HG03103 (cell line): ENCODE data around the gene SMTNL1.
"Not testable (repeated sequence)": the region's sequence is repeated elsewhere in the genome, so short reads cannot be mapped to it uniquely, and the experiment has no call there.

Source experiments
- ATAC-seq: cut with Tn5 transposase; IDR thresholded peaks from one replicate; pipeline ENCODE4 v1.9.1; 2021; ENCODE audit warnings: low read depth; ENCODE audit not compliant: unreplicated experiment

The SMTNL1 gene

DNA sequence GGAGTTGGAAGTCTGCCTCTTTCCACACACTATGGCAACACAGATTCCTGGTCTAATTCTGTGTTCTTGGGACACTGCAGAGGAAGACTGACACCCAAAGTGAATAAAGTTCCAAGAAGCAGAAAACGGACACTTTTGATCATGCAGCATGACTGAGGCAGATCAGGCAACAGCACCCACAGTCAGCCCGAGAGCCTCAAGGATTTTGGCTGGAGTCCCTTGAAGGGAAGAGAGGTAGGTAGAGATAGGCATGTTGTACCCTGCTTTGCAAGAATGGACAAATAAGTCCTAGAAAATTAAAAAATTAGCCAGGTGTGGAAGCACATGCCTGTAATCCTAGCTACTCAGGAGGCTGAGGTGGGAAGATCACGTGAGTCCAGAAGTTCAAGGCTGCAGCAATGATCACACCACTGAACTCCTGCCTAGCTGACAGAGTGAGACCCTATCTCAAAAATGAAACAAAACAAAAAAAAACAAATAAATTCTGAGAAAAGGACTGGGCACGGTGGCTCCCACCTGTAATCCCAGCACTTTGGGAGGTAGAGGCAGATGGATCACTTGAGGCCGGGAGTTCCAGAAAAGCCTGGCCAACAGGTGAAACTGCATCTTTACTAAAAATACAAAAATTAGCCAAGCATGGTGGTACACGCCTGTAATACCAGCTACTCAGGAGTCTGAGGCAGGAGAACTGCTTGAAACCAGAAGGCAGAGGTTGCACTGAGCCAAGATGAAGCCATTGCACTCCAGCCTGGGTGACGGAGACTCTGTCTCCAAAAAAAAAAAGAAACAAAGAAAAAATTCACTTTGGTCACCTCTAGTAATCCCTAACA lies 28.8 kb upstream of the SMTNL1 start:
- no peak for ATAC-seq

DNA sequence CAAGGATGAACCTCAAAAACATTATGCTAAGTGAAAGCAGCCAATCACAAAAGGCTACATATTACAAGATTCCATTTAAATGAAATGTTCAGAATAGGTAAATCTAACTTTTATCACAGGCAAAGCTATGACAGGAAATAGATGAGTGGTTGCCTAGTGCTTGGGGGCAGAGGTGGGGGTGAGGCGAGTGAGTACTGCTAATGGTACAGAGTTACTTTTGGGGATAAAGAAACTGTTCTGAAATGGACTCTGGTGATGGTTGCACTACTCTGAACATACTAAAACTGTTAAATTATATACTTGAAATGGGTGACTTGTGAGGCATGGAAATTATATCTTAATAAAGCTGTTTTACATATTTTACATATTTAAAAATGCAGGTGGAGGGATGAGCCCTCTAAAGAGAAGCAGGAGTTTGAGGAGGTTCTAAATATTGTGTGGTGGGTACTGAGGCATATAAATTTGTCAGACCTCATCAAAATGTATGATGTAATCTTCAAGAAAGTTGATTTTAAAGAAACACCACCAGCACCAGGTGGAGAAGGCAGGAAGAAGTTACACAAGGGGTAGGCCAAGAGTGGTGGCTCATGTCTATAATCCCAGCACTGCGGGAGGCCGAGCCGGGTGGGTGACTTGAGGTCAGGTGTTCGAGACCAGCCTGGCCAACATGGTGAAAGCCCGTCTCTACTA lies 25.5 kb upstream of the SMTNL1 start:
- ATAC-seq, result no peak

DNA sequence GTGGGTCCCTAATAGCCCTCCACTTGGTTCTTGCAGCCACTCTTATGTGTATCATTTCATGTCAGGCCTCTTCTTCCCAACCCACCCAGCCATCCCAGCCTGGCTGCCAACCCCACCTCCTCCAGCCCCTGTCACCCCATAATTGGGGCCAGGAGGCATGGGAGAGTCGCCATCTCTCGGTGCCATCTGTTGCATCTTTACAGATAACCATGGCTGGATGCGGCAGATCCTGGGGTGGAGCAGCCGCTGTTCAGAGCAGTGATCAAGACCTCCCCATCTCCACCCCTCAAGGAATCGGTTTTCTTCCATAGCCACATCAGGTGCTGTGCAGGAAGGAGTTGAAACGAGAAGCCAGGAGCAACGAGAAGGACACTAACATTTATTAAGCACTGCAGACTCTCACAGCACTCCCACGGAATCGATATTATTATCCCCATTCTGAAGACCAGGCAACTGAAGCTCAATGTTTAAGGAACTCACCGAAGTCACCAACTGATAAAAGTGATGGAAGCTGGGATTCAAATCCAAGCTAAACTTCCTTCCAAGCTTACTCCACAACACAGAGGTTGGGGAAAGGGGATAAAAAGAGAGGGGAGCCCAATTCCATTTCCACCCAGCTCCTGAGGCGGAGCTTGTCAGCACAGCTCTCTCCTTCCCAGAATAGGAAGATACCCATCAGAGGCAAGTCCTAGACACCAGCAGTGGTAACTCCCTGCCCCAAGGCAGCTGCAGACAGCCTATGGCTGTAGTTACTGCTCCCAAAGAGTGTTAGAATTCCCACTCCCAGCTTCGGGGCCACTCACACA lies 24.5 kb upstream of the SMTNL1 start:
- ATAC-seq, result no peak

DNA sequence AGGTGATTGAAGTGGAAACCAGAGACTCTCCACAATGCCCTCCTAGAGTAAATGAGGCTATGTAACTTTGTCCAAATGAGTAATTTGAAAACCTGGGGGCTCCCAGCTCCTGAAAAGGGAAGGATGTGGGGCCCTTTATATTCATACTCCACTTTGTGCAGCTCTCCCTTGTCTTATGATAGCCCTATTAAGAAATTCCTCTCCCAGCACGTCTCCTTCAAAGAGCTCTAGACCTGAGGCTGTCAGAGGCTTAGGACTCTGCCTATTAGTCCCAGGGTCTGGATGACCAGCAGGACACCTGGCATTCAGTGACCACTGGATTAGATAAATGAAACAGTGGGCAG lies 24.0 kb upstream of the SMTNL1 start:
- no peak for ATAC-seq

DNA sequence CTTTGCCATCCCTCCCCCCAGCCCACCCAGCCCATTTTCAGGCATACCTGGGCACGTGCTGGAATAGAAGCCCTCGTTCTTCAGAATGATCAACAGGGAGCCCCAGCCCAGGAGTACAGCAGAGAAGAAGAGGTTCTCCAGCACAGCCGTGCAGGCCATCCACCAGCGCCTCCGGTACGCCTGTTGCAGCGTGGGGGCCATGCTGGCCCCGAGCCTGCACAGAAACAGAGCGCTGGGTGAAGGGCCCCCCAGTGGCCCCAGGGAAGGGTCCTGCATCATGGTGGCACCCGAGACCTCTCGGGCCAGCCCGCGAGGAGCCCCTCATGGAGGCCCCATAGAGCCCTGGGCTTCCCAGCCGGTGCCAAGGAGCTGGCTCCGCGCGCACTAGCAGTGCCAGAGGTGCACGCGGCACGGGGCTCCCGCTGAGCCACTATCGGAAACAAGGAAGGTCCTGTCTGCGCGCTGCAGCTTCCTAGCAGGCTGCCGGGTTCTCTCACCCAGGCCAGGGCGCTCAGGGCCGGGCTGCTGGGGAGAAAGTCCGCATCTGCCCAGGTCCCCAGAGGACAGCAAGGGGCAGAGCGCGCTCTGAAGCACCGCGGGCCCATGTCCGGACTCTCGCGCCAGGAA lies 23.4 kb upstream of the SMTNL1 start:
- peak; percentile 39 for ATAC-seq

DNA sequence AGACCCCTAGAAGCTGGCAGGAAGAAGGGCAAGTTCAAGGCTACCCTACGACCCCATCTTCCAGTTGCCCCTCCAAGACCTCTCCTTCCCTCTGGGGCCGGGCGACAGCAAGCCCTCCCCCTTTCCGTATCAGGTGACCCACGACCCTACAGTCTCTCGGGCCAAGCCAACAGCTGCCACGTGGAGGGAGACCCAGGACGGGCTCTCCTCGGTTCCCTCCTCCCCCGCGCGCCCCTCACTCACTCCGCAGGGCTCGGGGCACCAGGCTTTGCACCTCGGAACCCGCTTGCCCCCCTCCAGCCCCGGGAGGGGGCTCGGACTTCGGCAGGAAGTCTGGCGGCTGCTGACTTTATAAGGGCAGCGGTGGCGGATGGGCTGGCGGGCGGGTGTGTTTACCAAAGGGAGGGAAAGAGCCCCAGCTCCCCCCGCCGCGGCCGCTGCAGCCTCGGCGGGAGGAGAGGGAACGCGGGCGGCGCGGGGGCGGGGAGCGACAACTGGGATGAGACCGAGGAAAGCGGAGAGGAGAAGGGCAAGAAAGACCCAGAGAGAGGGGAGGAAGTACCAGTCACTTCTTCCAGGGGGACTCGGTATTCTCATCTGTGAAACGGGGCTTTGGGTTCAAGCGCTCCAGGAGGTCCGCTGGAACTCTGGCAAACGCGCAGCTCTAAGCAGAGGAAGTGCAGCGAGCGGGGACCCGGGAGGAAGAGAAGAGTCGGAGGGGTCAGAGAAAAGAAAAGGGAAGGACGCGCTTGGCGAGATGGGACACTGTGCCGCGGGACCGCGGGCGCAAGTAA lies 22.7 kb upstream of the SMTNL1 start:
- ATAC-seq, result peak; percentile 39

DNA sequence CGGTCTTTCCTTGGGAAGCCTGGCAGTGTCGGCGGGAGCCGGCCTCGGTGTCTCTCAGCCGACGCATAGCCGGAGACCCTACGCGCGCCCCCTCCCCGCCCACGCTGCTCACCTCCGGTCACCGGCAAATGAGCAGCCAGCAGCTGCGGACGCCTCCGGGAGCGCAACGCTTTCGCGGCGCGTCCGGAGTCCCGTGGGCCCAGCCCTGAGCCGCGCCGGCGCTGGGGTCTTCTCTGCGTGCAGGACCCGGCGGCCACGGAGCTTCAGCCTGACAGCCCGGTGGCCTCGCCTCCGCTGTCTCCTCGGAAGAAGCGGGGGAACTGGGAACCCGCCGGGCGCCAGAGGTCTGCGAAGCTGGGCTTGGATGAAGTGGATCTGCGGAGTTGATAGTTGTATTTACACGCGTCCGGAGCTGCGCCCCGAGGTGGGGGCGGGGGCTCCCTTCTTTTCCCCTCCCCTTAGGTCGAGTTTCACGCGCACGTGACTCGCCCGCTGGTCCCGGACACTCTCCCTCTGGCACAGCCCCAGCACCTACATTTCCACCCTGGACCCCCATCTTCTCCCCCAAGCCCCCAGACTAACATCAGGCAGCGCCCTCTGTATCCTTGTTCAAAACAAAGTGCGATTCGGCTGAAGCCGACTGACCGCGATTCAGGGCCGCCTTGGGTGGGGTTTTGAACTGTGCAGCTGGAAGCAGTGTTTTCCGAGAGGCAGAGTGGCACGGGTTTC lies 21.9 kb upstream of the SMTNL1 start, which contains the start of gene SLC43A1:
Gene SLC43A1, minus strand, starts transcription at position 371 of the 729 bp plus-strand sequence. CDS start 1,591 bp downstream, outside the sequence.
- peak; percentile 45 for ATAC-seq

DNA sequence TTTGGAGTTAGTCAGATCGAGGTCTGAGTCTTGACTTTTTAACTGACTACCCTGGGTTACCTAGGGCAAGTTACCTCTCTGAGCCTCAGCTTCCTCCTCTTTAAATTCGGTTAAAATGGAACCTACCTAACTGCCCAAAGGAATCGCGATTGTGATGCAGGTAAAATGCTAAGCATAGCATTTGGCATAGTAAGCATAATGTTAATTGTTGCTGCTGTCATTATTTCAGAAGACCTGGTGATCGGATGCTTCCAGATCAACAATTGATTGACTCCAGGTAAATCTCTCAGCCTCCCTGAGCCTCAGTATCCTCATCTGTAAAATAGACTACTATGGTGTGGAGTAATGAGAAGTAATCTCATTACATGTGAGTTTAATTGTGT lies 21.3 kb upstream of the SMTNL1 start:
- no peak for ATAC-seq

DNA sequence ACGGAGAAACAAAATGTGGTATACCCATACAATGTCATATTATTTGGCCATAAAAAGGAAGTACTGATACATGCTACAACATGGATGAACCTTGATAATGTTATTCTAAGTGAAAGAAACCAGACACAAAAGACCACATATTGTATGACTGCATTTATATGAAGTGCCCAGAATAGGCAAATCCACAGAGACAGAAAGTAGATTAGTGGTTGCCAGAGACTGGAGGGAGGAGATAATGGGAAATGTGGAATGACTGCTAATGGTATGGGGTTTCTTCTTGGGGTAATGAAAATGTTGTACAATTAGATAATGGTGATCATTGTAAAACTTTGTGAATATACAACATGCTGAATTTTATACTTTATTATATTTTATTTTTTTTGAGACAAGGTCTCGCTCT lies 16.3 kb upstream of the SMTNL1 start:
- no peak for ATAC-seq

DNA sequence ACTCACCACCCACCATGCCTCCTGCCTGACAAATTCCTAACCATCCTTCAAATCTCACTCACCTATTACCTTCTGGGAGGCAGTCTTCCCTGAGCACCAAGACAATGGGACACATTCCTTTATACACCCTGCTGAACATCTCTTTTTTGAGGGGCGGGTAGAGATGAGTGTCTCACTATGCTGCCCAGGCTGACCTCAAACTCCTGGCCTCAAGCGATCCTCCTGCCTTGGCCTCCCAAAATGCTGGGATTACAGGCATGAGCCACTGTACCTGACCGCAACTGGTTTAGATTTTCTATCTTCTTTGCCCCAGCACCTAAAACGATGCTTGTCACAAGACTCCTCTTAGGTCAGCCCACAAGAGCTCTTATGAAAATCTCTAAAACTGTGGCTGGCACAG lies 14.0 kb upstream of the SMTNL1 start:
- no peak for ATAC-seq

DNA sequence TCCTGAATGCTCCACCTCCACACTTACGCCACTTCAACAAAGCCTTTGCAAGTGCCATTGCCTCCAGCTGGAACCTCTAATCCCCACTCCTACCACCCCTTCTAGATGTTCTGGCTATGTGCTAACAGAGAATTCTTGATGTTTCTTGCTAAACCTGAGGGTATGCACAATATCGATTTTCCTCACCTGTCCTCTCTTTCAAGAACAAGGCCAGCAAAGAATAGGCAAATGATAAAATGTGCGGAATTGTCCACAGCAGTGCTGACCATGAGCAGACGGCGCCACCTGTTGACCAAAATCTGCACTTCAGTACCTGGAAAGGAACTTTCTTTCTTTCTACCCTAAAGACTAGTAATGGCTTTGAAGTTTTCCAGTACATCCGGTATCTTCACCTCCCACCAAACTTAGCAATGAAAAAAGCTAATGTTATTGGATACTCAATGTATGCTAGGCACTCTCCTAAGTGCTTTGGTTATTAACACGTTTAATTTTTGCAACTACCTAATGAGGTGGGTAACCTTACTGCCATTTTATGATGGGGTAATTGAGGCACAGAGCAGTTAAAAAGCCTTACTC lies 10.3 kb upstream of the SMTNL1 start:
- no peak for ATAC-seq

DNA sequence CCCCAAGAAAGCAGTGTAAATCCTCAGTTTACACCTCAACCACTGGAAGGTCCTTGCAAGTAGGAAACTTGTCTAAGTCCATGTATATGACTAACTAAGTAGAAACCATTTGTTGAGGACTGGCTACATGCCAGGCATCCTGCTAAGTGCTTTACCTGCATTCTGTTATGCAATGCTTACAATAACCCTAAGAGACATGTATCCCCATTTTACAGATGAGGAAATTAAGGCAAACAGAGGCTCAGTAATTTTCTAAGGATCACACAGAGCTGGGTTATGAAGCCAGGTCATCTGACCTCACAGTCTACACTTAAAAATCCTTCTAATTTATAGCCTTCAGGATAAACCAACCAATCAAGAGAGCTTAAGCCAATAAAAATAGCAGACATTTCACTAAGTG lies 8.4 kb upstream of the SMTNL1 start:
- no peak for ATAC-seq

DNA sequence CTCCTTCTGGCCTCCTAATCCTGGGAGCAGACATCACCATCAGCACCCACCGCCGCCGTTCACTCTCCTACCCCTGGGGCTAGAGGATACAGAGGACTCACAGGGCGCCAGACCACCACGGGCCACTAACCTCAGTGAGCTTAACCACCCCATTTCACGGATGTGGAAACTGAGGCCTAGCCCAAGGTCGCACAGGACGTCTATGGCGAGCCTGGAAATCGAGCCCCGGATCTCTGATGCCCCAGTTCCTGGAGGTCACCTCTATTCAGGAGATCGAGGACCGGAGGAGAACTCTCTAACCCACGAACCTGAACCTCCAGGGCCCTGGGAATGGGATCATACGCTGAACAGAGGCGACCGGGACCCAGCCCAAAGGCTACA lies 7.2 kb upstream of the SMTNL1 start:
- no peak for ATAC-seq

DNA sequence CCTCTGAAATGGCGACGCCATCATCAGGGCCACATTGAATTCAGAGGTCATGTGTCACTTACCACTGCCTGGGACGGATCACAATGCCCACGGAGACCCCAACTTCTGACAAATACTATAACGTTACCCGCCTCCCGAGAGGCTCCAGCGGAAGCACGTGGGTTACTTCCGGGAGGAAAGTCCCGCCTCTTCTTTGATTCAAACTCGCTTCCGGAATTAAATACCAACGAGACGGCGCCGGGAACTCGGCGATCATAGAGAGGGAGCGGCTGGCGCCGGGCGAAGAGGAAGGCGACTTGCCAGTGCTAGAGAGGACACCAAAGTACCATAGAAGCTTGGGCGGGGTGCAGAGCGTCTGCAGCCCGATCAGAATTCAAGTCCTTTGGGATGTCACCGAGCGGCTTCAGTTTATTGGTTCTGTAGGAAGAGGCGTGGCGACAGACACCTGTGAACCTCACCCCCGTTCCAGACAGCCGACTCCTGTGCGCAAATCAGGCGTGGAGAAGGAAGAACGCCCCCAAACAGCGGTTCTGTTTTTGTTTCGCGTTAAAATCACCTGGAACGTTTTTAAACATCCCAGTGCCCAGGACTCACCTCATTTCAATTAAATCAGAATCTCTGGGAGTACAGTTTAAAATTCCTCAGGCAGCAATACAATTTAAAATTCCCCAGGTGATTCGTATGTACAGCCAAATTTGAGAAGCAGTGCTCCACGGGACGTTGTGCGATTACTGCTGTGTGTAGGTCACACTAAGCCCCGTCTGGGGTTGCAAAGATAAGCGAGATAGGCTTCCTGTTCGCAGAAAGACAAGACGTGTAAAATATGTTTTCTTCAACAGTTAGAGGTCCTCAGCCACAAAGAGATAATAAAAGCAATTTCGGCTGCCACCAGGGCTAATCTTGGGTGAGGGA lies 6.5 kb upstream of the SMTNL1 start, which contains the start of gene TIMM10:
Gene TIMM10, minus strand, starts transcription at position 159 of the 912 bp plus-strand sequence. CDS start 565 bp downstream, outside the sequence.
- peak; percentile 99 for ATAC-seq

DNA sequence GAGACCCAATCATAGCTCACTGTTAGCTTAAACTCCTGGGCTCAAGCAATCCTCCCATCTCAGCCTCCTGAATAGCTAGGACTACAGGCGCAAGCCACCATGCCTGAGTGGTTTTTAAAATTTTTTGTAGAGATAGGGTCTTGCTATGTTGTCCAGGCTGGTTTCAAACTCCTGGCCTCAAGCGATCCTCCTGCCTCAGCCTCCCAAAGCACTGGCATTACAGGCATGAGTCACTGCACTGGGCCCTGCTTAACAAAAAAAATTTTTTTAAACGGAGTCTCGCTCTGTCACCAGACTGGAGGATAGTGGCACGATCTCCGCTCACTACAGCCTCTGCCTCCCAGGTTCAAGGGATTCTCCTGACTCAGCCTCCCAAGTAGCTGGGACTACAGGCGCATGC lies 2.9 kb upstream of the SMTNL1 start:
- ATAC-seq, result not testable (repeated sequence)

DNA sequence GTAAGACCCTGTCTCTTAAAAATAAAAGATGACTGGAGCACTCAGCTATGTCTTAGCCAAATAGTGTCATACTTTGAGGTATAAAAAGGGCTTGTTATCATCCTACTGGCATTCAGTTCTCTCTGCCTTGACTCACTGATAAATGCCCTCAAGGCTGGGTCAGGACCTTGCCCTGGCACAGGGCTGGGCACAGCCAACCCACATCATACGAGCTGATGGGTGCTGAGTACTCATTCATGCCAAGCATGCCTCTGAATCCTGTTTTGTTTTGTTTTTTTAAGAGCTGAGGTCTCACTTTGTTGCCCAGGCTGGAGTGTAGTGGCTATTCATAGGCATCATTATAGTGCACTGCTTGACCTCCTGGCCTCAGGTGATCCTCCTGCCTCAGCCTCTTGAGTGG lies 1.9 kb downstream of the SMTNL1 start:
- ATAC-seq, result no peak

DNA sequence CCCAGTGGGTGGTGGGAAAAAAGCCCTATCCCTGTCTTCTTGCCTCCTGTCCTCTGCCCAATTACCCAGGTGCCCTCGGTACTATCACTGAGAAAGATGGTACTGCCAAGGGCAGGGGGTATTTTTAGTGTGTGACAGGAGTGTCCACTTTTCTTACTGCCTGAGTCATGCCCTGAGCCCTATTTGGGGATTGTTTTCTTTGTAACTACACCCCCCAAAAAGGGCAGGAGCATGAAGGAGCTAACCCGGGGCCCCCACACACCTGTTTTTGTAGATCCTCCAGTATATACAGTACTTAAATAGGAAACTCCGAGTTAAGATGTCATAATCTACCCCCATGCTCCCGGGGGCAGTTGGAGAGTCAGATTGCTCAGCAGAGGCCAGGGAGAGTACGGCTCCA lies 3.8 kb downstream of the SMTNL1 start:
- ATAC-seq, result no peak

DNA sequence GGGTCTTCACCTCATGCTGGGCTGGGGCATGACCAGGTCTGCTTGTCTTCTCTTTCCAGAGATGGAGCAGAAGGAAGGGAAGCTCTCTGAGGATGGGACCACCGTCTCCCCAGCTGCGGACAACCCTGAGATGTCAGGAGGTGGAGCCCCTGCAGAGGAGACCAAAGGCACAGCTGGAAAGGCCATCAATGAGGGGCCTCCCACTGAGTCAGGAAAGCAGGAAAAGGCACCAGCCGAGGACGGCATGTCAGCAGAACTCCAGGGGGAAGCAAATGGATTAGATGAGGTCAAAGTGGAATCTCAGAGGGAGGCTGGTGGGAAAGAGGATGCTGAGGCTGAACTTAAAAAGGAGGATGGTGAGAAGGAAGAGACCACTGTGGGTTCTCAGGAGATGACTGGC lies 5.2 kb downstream of the SMTNL1 start:
- ATAC-seq, result no peak
